GM12878 (cell line): ENCODE measurements around the gene KIF9. TPM values are rescaled to one million over a fixed set of nuclear protein-coding genes. Genes with fewer than 3 reads are reported as not detected.

ENCODE experiments used
- ATAC-seq: fragments of 200-7000 bp; cut with Tn5 transposase; 3 replicates; pipeline ENCODE4 v1.9.1; 2020; ENCODE audit warnings: mild to moderate bottlenecking, moderate library complexity
- BruUV-seq: library from RNA; stranded (reverse); fragments of 400-500 nt; replicated peaks from 2 replicates; lab custom pipeline; 2021; lab: Mats Ljungman, UMichigan
- CTCF ChIA-PET: fragments of 300-600 bp; sonication (Branson Sonifier 250); formaldehyde crosslinking; extraction: SDS; loops from one replicate; lab custom pipeline; 2021; ENCODE audit warnings: inconsistent platforms; lab: Yijun Ruan, JAX
- POLR2A ChIA-PET: fragments of 350-600 bp; formaldehyde crosslinking; extraction: SDS; loops from one replicate; lab custom pipeline; 2021; ENCODE audit warnings: inconsistent platforms; lab: Charles Lee
- RAD21 ChIA-PET: fragments of 300-600 bp; sonication (Branson Sonifier 250); formaldehyde crosslinking; loops from one replicate; lab custom pipeline; 2023; ENCODE audit warnings: antibody characterized with exemption; ENCODE audit not compliant: unreplicated experiment; lab: Charles Lee
- SMC1A ChIA-PET: fragments of 300-600 bp; sonication (Branson Sonifier 250); formaldehyde crosslinking; loops from one replicate; lab custom pipeline; 2023; ENCODE audit not compliant: unreplicated experiment, uncharacterized antibody; lab: Charles Lee
- DNase-seq: peaks from one replicate; pipeline ENCODE4 v3.0.0-alpha.2; 2011; ENCODE audit warnings: low read depth, low spot score
- FAIRE-seq: peaks from 3 replicates; lab custom pipeline; 2011; peaks lifted over from hg19 to GRCh38; lab: Jason Lieb, UNC
- H2AFZ ChIP-seq: 2 replicates; pipeline ENCODE4 v1.6.0; 2011; ENCODE audit warnings: low read depth, low read length, control low read depth; ENCODE audit not compliant: control insufficient read depth
- H3K27ac ChIP-seq: 2 replicates; pipeline ENCODE4 v1.5.1; 2011; ENCODE audit warnings: control low read depth; ENCODE audit not compliant: control insufficient read depth, insufficient read depth
- H3K27me3 ChIP-seq, 2 experiments: replicated peaks in 1 of 2; 2 replicates each; pipeline versions ENCODE4 v1.6.0 to v1.6.1; 2011; ENCODE audit warnings: low read length in 1 of 2; ENCODE audit not compliant: control insufficient read depth in 2 of 2, insufficient read depth in 2 of 2
- H3K36me3 ChIP-seq, 2 experiments: 2 replicates each; pipeline ENCODE4 v1.5.1; 2011; ENCODE audit warnings: low read length in 1 of 2; ENCODE audit not compliant: control insufficient read depth in 2 of 2, insufficient read depth in 2 of 2
- H3K4me1 ChIP-seq: 2 replicates; pipeline ENCODE4 v1.6.1; 2011; ENCODE audit warnings: mild to moderate bottlenecking, low read length, moderate library complexity, mixed read lengths; ENCODE audit not compliant: control insufficient read depth, insufficient read depth
- H3K4me2 ChIP-seq: 2 replicates; pipeline ENCODE4 v1.6.0; 2011; ENCODE audit warnings: control low read depth; ENCODE audit not compliant: control insufficient read depth, insufficient read depth
- H3K4me3 ChIP-seq: fragments of 200-600 bp; sonication (generic); 2 replicates; pipeline ENCODE4 v1.5.1; 2016
- H3K79me2 ChIP-seq: 2 replicates; pipeline ENCODE4 v1.6.0; 2011; ENCODE audit warnings: low read length; ENCODE audit not compliant: control insufficient read depth, insufficient read depth
- H3K9ac ChIP-seq: 2 replicates; pipeline ENCODE4 v1.8.0; 2011; ENCODE audit warnings: low read length, control low read depth, mixed read lengths; ENCODE audit not compliant: control insufficient read depth, insufficient read depth
- H3K9me3 ChIP-seq: replicated peaks from 3 replicates; pipeline ENCODE4 v1.5.1; 2011; ENCODE audit warnings: mild to moderate bottlenecking, low read length; ENCODE audit not compliant: control insufficient read depth, insufficient read depth
- H4K20me1 ChIP-seq: 2 replicates; pipeline ENCODE4 v1.6.0; 2011; ENCODE audit not compliant: control insufficient read depth, insufficient read depth
- CHD2 ChIP-seq: IDR thresholded peaks from 2 replicates; pipeline ENCODE4 v1.6.1; 2011; ENCODE audit warnings: low read depth, low read length, improper control_type of control experiment, borderline replicate concordance
- CTCF ChIP-seq, 3 experiments: IDR thresholded peaks in 2 of 3; conservative IDR thresholded peaks in 1 of 3; 2 replicates each; pipeline ENCODE4 v1.5.1; 2011; ENCODE audit warnings: low read depth in 3 of 3, low read length in 3 of 3, mild to moderate bottlenecking in 3 of 3, control low read depth in 2 of 3, moderate library complexity in 2 of 3, inconsistent platforms in 1 of 3, mixed read lengths in 1 of 3; ENCODE audit not compliant: control insufficient read depth in 2 of 3, insufficient read depth in 1 of 3; ENCODE audit errors: extremely low read depth in 1 of 3
- FOXK2 ChIP-seq: fragments of 450-650 bp; IDR thresholded peaks from 2 replicates; pipeline ENCODE4 v1.6.1; 2017; ENCODE audit warnings: mild to moderate bottlenecking, moderate library complexity
- KAT2A ChIP-seq: conservative IDR thresholded peaks from 2 replicates; pipeline ENCODE4 v1.6.1; 2011; ENCODE audit warnings: low read depth, low read length; ENCODE audit not compliant: control insufficient read depth
- NKRF ChIP-seq: fragments of 450-650 bp; conservative IDR thresholded peaks from 2 replicates; pipeline ENCODE4 v1.6.1; 2017; ENCODE audit warnings: mild to moderate bottlenecking, moderate library complexity
- NRF1 ChIP-seq: conservative IDR thresholded peaks from 2 replicates; pipeline ENCODE4 v1.6.1; 2011; ENCODE audit warnings: mild to moderate bottlenecking, low read depth, low read length, improper control_type of control experiment
- REST ChIP-seq: IDR thresholded peaks from 2 replicates; pipeline ENCODE4 v1.6.1; 2012; ENCODE audit warnings: mild to moderate bottlenecking, low read depth, low read length
- SIX5 ChIP-seq: IDR thresholded peaks from 2 replicates; pipeline ENCODE4 v1.6.1; 2011; ENCODE audit warnings: mild to moderate bottlenecking, low read depth, low read length, moderate library complexity; ENCODE audit not compliant: severe bottlenecking
- YY1 ChIP-seq: IDR thresholded peaks from 2 replicates; pipeline ENCODE4 v1.6.1; 2011; ENCODE audit warnings: low read depth, mild to moderate bottlenecking, low read length
- ZNF592 ChIP-seq: fragments of 450-650 bp; IDR thresholded peaks from 2 replicates; pipeline ENCODE4 v1.6.1; 2017; ENCODE audit warnings: mild to moderate bottlenecking, moderate library complexity
- WGBS: methylation state at CpG from one replicate; pipeline ENCODE4 v1.1.6; 2016; ENCODE audit warnings: low lambda C conversion rate; ENCODE audit not compliant: insufficient replicate concordance, insufficient coverage; ENCODE audit errors: missing lambda C conversion rate; 5-methylcytosine and 5-hydroxymethylcytosine counted together
- in situ Hi-C: fragments of 300-500 bp; cut with MboI; formaldehyde crosslinking; loops from 9 replicates; pipeline ENCODE4 v1.14.3; 2018; ENCODE audit warnings: mixed read lengths
- intact Hi-C: fragments of 100-400 bp; cut with micrococcal nuclease; formaldehyde crosslinking; loops from one replicate; pipeline ENCODE4 v1.14.2; 2022; ENCODE audit not compliant: unreplicated experiment
- polyA plus RNA-seq, 11 experiments: library from polyadenylated mRNA; depleted of rRNA in 4 of 11; unstranded in 6 of 11; stranded (reverse) in 5 of 11; fragments of >200 nt; fragmentation: Nextera tagmentation in 4 of 11; fragmentation: Illumina TruSeq in 1 of 11; extraction: Ambion mirVana in 4 of 11; extraction: Trizol in 1 of 11; gene quantifications; 1 replicate in 1 of 11; 2 replicates in 10 of 11; pipeline versions ENCODE4 v1.2.1 to v1.2.3, GENCODE V29; 2011 to 2016; ENCODE audit warnings: inconsistent platforms in 2 of 11, missing spikeins in 2 of 11, low read depth in 1 of 11
- total RNA-seq, 4 experiments: library from RNA; depleted of rRNA in 3 of 4; stranded (reverse); fragments of >200 nt in 3 of 4; fragmentation: Illumina TruSeq in 1 of 4; extraction: Trizol in 1 of 4; gene quantifications; 2 replicates each; pipeline versions ENCODE4 v1.2.1 to v1.2.3, GENCODE V29; 2013 to 2021

The KIF9 gene
- total and polyA plus RNA-seq, 10 of the 15 experiments (the other 5 are each of a cell fraction or from before 2014, with no cell fraction given), result 3.0 to 10.2 (median 5.9) TPM

- FAIRE-seq, result no peak
- 80% methylated on average over 6 of the region's 6 CpGs for WGBS
- Histone ChIP-seq H3K27me3 (no peaks in the 10 kb centered on the region), H3K4me3 (no peak overlapping the region), H3K79me2 (no peaks in the 10 kb centered on the region), H3K36me3 (no peaks in the 10 kb centered on the region), H3K4me2 (no peak overlapping the region), H3K4me1 (no peaks in the 10 kb centered on the region), H3K9ac (no peak overlapping the region), H2AFZ (no peak overlapping the region), H3K27ac (no peak overlapping the region), H4K20me1 (no peaks in the 10 kb centered on the region), H3K9me3 (no peaks in the 10 kb centered on the region)
- intact Hi-C loops, result no loop called here
- SMC1A ChIA-PET, result interaction anchor here (1.3 kb wide), 1 partner anchor 12 kb away, joined by 4 read pairs; no protein-coding TSS in a partner anchor
- POLR2A ChIA-PET, result no interaction called here
- in situ Hi-C loops, result no loop called here
- no peak for DNase-seq
- BruUV-seq, result no TSS peak
- CTCF ChIA-PET, result no interaction called here
- RAD21 ChIA-PET, result no interaction called here
- ATAC-seq, result no peak
- TF ChIP-seq NKRF, result no peak
- no peak for TF ChIP-seq SIX5
- no peak for TF ChIP-seq REST
- no peak for TF ChIP-seq FOXK2
- no peak for TF ChIP-seq CHD2
- TF ChIP-seq ZNF592, result no peak
- TF ChIP-seq CTCF (IDR thresholded peaks at IDR 0.05 in 2 of 3, conservative IDR thresholded peaks at IDR 0.05 in 1 of 3; ENCODE audit: control insufficient read depth in 2 of 3, extremely low read depth in 1 of 3, insufficient read depth in 1 of 3, low read depth in 3 of 3, low read length in 3 of 3), result no peak
- TF ChIP-seq YY1, result no peak
- no peak for TF ChIP-seq KAT2A
- TF ChIP-seq NRF1, result no peak
Observed at GRCh38 chr3:47239929-47240328, 42.7 kb downstream of the KIF9 start.
